Mesendoderm (in vitro differentiated cells): ENCODE measurements around the gene KDF1.

ENCODE experiments used
- DNase-seq: peaks from one replicate; pipeline ENCODE4 v3.0.0; 2013
- H2AK5ac ChIP-seq: 2 replicates; pipeline ENCODE4 v1.6.1; 2013; ENCODE audit warnings: low read length, inconsistent platforms
- H2BK120ac ChIP-seq: 2 replicates; pipeline ENCODE4 v1.6.1; 2013; ENCODE audit warnings: low read depth, mild to moderate bottlenecking, low read length, moderate library complexity, mixed read lengths
- H2BK15ac ChIP-seq: replicated peaks from 2 replicates; pipeline ENCODE4 v1.6.1; 2013; ENCODE audit warnings: low read depth, mild to moderate bottlenecking, moderate library complexity
- H2BK5ac ChIP-seq: 2 replicates; pipeline ENCODE4 v1.6.1; 2013; ENCODE audit warnings: low read length, inconsistent platforms
- H3K18ac ChIP-seq: 2 replicates; pipeline ENCODE4 v1.6.1; 2013; ENCODE audit warnings: mild to moderate bottlenecking, low read length, mixed read lengths
- H3K23ac ChIP-seq: one replicate; pipeline ENCODE4 v1.6.1; 2013; ENCODE audit warnings: low read length
- H3K27ac ChIP-seq: 2 replicates; pipeline ENCODE4 v1.5.1; 2013; ENCODE audit warnings: low read depth, mild to moderate bottlenecking, inconsistent platforms, low read length, moderate library complexity
- H3K27me3 ChIP-seq: 2 replicates; pipeline ENCODE4 v1.6.1; 2013; ENCODE audit warnings: low read length, control low read depth, mild to moderate bottlenecking, inconsistent platforms; ENCODE audit not compliant: insufficient read depth, poor library complexity
- H3K36me3 ChIP-seq: 2 replicates; pipeline ENCODE4 v1.6.1; 2013; ENCODE audit warnings: low read length, inconsistent platforms; ENCODE audit not compliant: control insufficient read depth, insufficient read depth
- H3K4ac ChIP-seq: one replicate; pipeline ENCODE4 v1.6.1; 2013; ENCODE audit warnings: low read depth, mild to moderate bottlenecking, low read length, moderate library complexity
- H3K4me1 ChIP-seq: 2 replicates; pipeline ENCODE4 v1.6.1; 2013; ENCODE audit warnings: low read depth, low read length, inconsistent platforms; ENCODE audit not compliant: control insufficient read depth
- H3K4me2 ChIP-seq: 2 replicates; pipeline ENCODE4 v1.6.1; 2013; ENCODE audit warnings: low read length
- H3K4me3 ChIP-seq: 2 replicates; pipeline ENCODE4 v1.5.1; 2013; ENCODE audit warnings: mild to moderate bottlenecking, low read length
- H3K56ac ChIP-seq: one replicate; pipeline ENCODE4 v1.6.1; 2013; ENCODE audit warnings: low read length
- H3K79me1 ChIP-seq: 2 replicates; pipeline ENCODE4 v1.6.1; 2013; ENCODE audit warnings: low read length, inconsistent platforms
- H3K79me2 ChIP-seq: 2 replicates; pipeline ENCODE4 v1.6.1; 2013; ENCODE audit warnings: mild to moderate bottlenecking, low read length; ENCODE audit not compliant: control insufficient read depth, insufficient read depth
- H3K9ac ChIP-seq: 2 replicates; pipeline ENCODE4 v1.6.1; 2013; ENCODE audit warnings: low read length, inconsistent platforms
- H4K5ac ChIP-seq: one replicate; pipeline ENCODE4 v1.6.1; 2013; ENCODE audit warnings: low read length
- H4K8ac ChIP-seq: one replicate; pipeline ENCODE4 v1.6.1; 2013; ENCODE audit warnings: low read depth, mild to moderate bottlenecking, control low read depth, low read length, moderate library complexity
- WGBS: extraction: QIAGEN DNeasy Blood & Tissue Kit; methylation state at CpG from one replicate; pipeline ENCODE4 v1.1.7; 2013; ENCODE audit warnings: low lambda C conversion rate, missing lambda C conversion rate; ENCODE audit not compliant: insufficient coverage; ENCODE audit errors: extremely low coverage; 5-methylcytosine and 5-hydroxymethylcytosine counted together

KDF1 gene

GRCh38 chr1:26941311-26941710 is 19.0 kb downstream of the KDF1 start:
- WGBS, result no CpG with 5 or more reads among the region's 10 CpGs

GRCh38 chr1:26938659-26939025 is 21.6 kb downstream of the KDF1 start:
- Histone ChIP-seq H3K9ac (no peak overlapping the region), H4K8ac (no peak overlapping the region), H2BK15ac (no peak overlapping the region), H3K4me3 (no peak overlapping the region), H3K79me2 (peaks cover 4% of the 10 kb centered on the region), H3K27ac (no peak overlapping the region), H3K18ac (no peak overlapping the region), H4K5ac (no peak overlapping the region), H3K23ac (no peak overlapping the region), H2BK120ac (no peak overlapping the region), H3K79me1 (peaks cover 17% of the 10 kb centered on the region), H2BK5ac (no peak overlapping the region), H3K4me1 (no peaks in the 10 kb centered on the region), H3K27me3 (no peaks in the 10 kb centered on the region), H3K36me3 (peaks cover 11% of the 10 kb centered on the region), H2AK5ac (no peak overlapping the region), H3K56ac (no peak overlapping the region), H3K4me2 (no peak overlapping the region), H3K4ac (no peak overlapping the region)
- DNase-seq, result no peak
- no CpG with 5 or more reads among the region's 2 CpGs for WGBS

More at GRCh38 chr1:26941311-26941710, 19.0 kb downstream of the KDF1 start:
- H3K4ac ChIP-seq, result no peak overlapping the region
- H3K27ac ChIP-seq, result no peak overlapping the region
- no peak overlapping the region for H3K18ac ChIP-seq
- H2AK5ac ChIP-seq, result no peak overlapping the region
- no peak overlapping the region for H4K8ac ChIP-seq
- no peak overlapping the region for H4K5ac ChIP-seq
- H3K27me3 ChIP-seq, result no peaks in the 10 kb centered on the region
- no peak overlapping the region for H2BK120ac ChIP-seq
- no peak overlapping the region for H2BK5ac ChIP-seq
- DNase-seq, result no peak
- H3K56ac ChIP-seq, result no peak overlapping the region
- no peaks in the 10 kb centered on the region for H3K4me1 ChIP-seq
- H3K23ac ChIP-seq, result no peak overlapping the region
- H3K4me2 ChIP-seq, result no peak overlapping the region
- no peak overlapping the region for H3K4me3 ChIP-seq
- H3K9ac ChIP-seq, result no peak overlapping the region
- peaks cover 17% of the 10 kb centered on the region for H3K79me1 ChIP-seq
- H3K79me2 ChIP-seq, result peaks cover 4% of the 10 kb centered on the region
- peaks cover 18% of the 10 kb centered on the region for H3K36me3 ChIP-seq
- no peak overlapping the region for H2BK15ac ChIP-seq

- WGBS, result no CpG with 5 or more reads among the region's 4 CpGs
- no peak overlapping the region for H2BK15ac ChIP-seq
- DNase-seq, result no peak
Observed at GRCh38 chr1:26938004-26938658, 22.1 kb downstream of the KDF1 start.

DNA sequence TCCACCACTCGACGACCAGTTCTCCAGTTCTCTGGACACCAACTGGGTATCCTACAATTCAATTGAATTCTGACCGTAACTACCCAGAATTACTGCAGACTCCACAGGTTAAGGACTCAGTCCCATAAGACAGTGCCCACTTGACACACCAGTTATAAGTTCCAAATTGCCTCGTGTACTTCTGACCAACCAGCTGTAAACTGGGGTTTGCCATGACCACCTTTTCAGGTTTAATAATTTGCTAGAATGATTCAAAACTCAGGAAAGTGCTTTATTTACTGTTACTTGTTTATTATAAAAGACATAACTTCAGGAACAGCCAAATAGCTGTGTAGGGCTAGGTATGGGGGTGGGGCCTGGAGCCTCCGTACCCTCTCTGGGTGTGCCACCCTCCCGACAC is 23.4 kb downstream of the KDF1 start:
- no peak for DNase-seq
- Histone ChIP-seq H3K9ac (no peak overlapping the region), H4K8ac (no peak overlapping the region), H2BK5ac (no peak overlapping the region), H3K4me2 (no peak overlapping the region), H3K79me2 (peaks cover 4% of the 10 kb centered on the region), H3K18ac (no peak overlapping the region), H3K56ac (no peak overlapping the region), H2AK5ac (no peak overlapping the region), H3K23ac (no peak overlapping the region), H3K4ac (no peak overlapping the region), H3K79me1 (peaks cover 19% of the 10 kb centered on the region), H3K36me3 (peaks cover 2% of the 10 kb centered on the region), H3K27me3 (no peaks in the 10 kb centered on the region), H3K27ac (no peak overlapping the region), H3K4me1 (no peaks in the 10 kb centered on the region), H2BK15ac (no peak overlapping the region), H2BK120ac (no peak overlapping the region), H3K4me3 (no peak overlapping the region), H4K5ac (no peak overlapping the region)
- WGBS, result no CpG with 5 or more reads among the region's 6 CpGs

More at GRCh38 chr1:26938004-26938658, 22.1 kb downstream of the KDF1 start:
- Histone ChIP-seq H3K27ac (no peak overlapping the region), H3K79me2 (peaks cover 4% of the 10 kb centered on the region), H3K4ac (no peak overlapping the region), H3K4me3 (no peak overlapping the region), H4K5ac (no peak overlapping the region), H2AK5ac (no peak overlapping the region), H3K4me1 (no peaks in the 10 kb centered on the region), H3K9ac (no peak overlapping the region), H3K27me3 (no peaks in the 10 kb centered on the region), H3K79me1 (peaks cover 17% of the 10 kb centered on the region), H2BK120ac (no peak overlapping the region), H3K4me2 (no peak overlapping the region), H2BK5ac (no peak overlapping the region), H3K56ac (no peak overlapping the region), H3K23ac (no peak overlapping the region), H3K18ac (no peak overlapping the region), H4K8ac (no peak overlapping the region), H3K36me3 (peaks cover 9% of the 10 kb centered on the region)

GRCh38 chr1:26932531-26932930 is 27.7 kb downstream of the KDF1 start:
- Histone ChIP-seq H3K9ac (no peak overlapping the region), H3K79me2 (peaks cover 2% of the 10 kb centered on the region), H3K36me3 (no peaks in the 10 kb centered on the region), H2BK5ac (no peak overlapping the region), H3K27ac (no peak overlapping the region), H3K4me2 (no peak overlapping the region), H3K56ac (no peak overlapping the region), H3K4me1 (no peaks in the 10 kb centered on the region), H3K79me1 (peaks cover 10% of the 10 kb centered on the region), H3K4ac (no peak overlapping the region), H2BK120ac (no peak overlapping the region), H3K18ac (no peak overlapping the region), H3K27me3 (no peaks in the 10 kb centered on the region), H2AK5ac (no peak overlapping the region), H3K4me3 (no peak overlapping the region), H3K23ac (no peak overlapping the region), H4K8ac (no peak overlapping the region), H2BK15ac (no peak overlapping the region), H4K5ac (no peak overlapping the region)
- WGBS, result no CpG with 5 or more reads among the region's 3 CpGs
- DNase-seq, result no peak

- Histone ChIP-seq H2BK5ac (no peak overlapping the region), H4K5ac (no peak overlapping the region), H2AK5ac (no peak overlapping the region), H3K79me1 (peaks cover 16% of the 10 kb centered on the region), H3K36me3 (peaks cover 3% of the 10 kb centered on the region), H3K27me3 (no peaks in the 10 kb centered on the region), H3K23ac (no peak overlapping the region), H2BK15ac (no peak overlapping the region), H3K79me2 (peaks cover 31% of the 10 kb centered on the region), H2BK120ac (no peak overlapping the region), H3K4me3 (no peak overlapping the region), H3K4ac (no peak overlapping the region), H3K18ac (no peak overlapping the region), H3K4me2 (no peak overlapping the region), H4K8ac (no peak overlapping the region), H3K27ac (no peak overlapping the region), H3K9ac (no peak overlapping the region), H3K56ac (no peak overlapping the region), H3K4me1 (peaks cover 5% of the 10 kb centered on the region)
- DNase-seq, result no peak
- no CpG with 5 or more reads among the region's 3 CpGs for WGBS
Observed at GRCh38 chr1:26923711-26924110, 36.6 kb downstream of the KDF1 start.
